GM12801 (cell line): ENCODE results near the gene MT1X.

Source experiments
- TF ChIP-seq, protein P1 (sequence below): IDR thresholded peaks from one replicate; pipeline ENCODE4 v1.5.1; 2011; ENCODE audit warnings: control low read depth; ENCODE audit not compliant: insufficient read length; ENCODE audit errors: extremely low read depth

Gene MT1X

DNA sequence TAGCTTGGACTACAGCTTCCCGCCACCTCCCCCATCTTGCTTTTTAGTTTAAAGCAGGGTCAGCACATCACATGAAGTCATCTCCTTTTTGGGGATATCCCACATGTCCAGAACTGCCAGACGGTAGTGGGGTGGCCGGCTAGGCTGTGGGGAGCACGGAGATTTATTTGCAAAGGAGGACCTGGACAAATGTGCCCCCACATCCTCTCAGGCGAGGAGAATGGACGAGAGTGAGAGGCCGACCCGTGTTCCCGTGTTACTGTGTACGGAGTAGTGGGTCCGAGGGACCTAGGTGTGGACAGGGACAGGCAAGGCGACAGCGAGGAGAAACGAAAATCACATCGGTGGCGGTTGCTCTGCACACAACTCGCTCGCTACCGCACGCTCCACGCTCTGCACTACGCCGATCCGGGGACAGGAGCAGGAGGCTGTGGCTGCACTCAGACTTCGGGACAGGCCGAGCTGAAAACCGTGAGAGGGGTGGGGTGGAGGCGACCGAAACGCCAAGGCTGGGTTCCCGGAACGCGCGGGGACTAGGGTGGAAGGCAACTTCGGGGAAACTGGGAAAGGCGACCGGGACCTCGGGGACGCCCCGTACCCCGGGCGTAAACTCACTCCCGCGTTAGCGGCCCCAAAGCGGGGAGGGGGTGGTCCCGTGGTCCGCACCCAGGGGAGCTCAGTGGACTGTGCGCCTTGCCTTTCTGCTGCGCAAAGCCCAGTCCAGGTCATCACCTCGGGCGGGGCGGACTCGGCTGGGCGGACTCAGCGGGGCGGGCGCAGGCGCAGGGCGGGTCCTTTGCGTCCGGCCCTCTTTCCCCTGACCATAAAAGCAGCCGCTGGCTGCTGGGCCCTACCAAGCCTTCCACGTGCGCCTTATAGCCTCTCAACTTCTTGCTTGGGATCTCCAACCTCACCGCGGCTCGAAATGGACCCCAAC lies 44.2 kb upstream of the MT1X start, which contains the start of gene MT1A:
TSS of gene MT1A (plus strand) at position 853 of the 937 bp plus-strand sequence. CDS start at position 926, 73 bp downstream.
- TF ChIP-seq, protein P1, sequence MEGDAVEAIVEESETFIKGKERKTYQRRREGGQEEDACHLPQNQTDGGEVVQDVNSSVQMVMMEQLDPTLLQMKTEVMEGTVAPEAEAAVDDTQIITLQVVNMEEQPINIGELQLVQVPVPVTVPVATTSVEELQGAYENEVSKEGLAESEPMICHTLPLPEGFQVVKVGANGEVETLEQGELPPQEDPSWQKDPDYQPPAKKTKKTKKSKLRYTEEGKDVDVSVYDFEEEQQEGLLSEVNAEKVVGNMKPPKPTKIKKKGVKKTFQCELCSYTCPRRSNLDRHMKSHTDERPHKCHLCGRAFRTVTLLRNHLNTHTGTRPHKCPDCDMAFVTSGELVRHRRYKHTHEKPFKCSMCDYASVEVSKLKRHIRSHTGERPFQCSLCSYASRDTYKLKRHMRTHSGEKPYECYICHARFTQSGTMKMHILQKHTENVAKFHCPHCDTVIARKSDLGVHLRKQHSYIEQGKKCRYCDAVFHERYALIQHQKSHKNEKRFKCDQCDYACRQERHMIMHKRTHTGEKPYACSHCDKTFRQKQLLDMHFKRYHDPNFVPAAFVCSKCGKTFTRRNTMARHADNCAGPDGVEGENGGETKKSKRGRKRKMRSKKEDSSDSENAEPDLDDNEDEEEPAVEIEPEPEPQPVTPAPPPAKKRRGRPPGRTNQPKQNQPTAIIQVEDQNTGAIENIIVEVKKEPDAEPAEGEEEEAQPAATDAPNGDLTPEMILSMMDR, result no peak

DNA sequence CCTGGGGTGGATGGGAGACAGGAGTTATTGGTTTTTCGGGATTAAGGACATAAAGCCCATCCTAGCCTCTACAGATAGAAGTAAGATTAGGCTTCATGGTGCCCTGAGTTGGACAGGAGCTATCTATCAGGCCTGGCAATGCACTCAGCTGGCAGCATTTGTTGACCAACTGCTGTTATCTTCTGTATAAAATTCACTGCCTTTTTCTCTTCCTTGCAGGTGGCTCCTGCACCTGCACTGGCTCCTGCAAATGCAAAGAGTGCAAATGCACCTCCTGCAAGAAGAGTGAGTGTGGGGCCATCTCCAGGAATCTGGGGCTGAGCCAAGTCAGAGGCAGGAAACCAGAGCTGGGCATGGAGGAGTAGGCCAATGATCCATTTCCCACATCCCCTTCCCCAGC lies 43.2 kb upstream of the MT1X start:
- TF ChIP-seq, protein P1, result no peak

DNA sequence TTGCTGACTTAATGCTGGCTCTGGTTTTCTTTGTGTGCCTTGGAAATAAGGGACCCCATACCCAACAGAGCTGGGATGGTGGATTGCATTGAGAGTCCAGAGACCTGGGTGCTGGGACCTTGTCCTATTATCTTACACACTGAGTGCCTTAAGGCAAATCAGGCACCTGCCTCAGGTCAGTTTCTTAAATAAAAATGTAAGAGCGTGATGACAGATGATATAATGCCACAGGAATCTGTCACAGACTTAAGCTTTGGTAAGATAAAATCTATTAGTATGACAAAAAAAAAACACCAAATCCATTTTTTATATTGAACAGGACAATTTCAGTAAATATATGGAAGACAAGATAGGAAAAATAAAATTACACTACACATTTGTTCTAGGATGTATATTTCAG lies 42.2 kb upstream of the MT1X start:
- TF ChIP-seq, protein P1, result no peak

DNA sequence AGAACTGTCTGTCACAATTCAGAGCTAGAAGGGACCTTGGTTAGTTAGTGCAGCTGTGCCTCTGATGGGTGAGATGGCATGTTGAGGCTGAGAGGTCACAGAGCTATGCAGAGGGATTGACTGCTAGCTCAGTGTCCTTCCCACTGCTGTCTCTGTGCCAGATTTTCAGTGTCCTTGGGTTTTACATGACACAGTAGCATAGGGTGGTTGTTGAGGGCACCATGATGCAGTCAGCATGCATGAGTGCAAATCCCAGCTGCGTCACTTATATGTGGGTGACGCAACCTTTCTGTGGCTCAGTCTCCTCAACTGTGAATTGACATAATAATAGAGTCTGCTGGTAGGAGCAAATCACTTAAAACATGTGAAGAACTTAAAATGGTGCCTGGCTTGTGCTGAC lies 41.1 kb upstream of the MT1X start:
- TF ChIP-seq, protein P1, result no peak

DNA sequence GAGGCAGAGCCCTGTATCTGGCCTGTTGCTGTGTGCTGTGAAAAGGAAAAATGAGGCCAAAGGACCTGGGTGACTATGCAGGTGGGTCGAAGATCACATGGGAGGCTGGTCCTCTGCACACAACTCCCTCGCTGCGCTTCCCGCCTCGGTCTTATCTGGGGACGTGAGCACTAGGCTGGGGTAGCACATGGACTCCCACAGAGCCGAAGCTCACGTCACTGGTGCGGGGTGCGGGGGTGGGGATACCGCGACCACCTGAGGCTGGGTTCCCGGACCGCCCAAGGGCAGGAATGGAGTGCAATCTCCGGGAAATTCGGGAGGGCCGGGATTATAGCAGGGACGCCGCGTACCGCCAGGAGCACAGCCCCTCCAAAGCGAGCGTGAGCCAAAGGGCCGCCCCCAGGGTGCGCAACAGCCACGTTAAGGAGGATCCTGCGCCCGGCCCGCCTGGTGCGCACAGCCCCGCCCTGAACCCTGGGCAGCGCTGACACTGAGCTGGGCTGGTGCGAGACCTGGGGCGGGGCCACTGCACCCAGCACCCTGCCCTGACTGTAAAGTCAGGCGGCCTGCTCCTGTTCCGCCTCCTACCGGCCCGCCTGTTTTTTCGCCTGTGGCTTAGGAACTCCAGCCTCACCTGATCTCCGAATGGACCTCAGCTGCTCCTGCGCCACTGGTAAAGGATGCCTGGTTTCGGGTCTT lies 39.0 kb upstream of the MT1X start:
- TF ChIP-seq, protein P1, result no peak

DNA sequence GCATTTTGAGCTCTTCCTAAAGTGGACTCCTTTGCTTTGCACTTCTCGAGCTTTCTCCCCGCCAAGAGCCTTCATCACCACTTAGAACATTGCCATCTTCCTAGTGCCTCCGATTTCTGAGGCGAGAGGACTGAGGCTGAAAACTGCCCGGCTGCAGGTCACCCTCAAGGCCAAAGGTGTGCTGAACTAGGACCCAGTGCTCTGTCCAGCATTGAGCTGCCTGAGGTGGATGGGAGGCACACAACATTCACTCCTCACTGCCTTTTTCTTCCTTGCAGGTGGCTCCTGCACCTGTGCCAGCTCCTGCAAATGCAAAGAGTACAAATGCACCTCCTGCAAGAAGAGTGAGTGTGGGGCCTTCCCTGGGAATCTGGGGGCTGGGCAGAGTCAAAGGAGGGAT lies 38.4 kb upstream of the MT1X start:
- TF ChIP-seq, protein P1, result no peak

DNA sequence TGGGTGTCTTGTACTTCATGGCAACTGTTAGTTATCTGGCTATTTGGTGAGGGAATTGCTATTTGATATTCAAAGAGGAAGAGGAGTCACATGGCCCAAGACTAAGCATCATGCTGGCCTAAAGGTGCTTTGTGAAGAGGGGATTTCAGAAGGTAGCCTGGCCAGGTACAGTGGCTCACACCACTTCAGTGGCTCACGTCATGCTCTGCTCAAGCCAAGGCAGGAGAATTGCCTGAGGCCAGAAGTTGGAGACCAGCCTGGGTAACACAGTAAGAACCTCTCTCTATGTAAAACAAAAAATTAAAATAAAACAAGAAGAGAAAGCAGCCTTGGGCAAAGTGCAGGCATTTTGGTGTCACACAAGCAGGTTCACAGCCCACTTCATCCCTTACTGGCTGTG lies 37.0 kb upstream of the MT1X start:
- TF ChIP-seq, protein P1, result no peak
